HCEC 1CT (cell line): ENCODE results near the gene AUTS2.

Experiments
- DNase-seq: peaks from one replicate; pipeline ENCODE4 v3.0.0-alpha.2; 2017

Gene AUTS2

DNA sequence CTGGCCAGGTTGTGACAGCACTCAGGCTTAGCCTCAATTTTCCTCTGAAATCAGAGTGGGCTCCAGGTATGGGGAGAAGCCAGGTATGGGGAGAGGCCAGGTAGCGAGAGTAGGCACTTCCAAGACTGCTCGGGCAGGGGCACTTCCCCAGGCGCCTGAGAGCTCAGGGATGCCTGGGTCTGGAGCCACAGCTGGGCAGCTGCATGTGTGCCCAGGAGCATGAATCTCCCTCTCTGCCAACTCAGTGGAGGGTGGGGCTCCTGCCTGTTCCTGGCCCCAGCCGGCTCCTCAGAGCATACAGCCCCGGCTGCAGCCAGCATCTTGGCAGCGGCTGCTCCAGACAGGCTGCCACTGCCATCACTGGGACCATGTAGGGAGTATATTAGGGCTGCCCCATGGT, 313.9 kb downstream of the AUTS2 start:
- DNase-seq = no peak

DNA sequence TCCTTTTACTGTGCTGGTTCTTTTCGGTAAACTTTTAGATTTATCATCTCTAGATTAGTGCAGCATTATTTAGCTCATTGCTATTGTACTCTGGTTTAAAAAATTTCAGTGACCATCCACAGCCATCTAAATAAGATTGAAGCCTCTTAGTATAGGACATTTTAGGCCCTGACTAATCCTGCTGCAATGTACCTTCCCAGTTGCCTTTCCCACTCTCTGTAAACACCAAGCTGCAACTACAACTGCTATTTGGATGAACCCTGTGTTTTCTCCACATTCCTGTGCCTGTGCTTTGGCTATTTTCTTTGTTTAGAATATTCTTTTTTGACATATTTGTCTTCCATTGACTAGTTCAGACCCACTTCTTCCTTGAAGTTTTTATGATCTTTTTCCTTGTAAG, 314.6 kb downstream of the AUTS2 start:
- DNase-seq = no peak

DNA sequence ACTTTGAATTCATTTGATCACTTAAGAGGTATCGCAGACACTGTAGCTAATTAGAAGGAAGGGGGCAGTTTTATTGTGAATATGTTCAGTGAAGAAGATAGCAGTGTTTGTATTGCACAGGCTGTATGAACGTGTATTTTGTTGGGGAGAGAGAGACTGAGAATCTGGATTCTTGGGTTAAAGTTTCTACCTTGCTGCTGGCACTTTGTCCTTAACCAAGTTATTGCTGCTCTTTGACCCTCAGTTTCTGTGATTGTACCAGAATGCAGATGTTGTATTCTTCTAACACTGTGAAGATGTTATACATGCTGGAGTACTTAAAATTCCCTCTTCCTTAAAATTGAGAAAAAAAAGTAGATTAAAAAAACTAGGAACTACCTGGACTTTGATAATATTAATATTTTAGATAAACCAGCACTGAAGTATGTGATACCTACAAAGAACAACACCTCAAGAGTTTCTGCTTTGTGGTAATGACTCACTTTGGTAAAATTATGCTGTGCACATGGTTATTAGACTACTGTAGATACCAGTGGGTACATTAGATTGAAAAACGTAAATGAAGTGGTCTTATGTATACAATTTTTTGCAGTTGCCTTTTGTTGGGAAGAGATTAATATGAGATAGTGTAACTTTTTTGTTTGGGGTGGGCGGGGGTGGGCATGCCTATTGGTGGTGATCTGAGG, 321.3 kb downstream of the AUTS2 start:
- no peak for DNase-seq

DNA sequence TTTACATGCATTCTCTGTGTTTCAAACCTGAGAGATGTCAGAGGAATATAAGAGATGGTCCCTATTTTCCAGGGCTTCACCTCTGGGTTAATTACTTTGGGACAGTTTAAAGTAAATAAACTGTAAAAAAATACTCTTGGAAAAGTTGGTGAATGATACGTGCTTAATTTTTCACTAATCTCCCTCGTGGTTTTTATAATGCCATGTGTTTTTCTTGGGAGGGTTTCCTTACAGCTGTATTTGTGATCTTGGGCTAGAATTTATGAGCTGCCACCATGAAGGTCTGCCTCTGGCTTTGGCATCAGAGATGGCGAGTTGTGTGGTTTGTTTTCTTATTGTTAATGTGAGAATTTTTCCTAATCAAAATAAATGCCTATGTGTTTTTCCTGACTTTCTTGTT, 322.5 kb downstream of the AUTS2 start:
- DNase-seq = no peak

DNA sequence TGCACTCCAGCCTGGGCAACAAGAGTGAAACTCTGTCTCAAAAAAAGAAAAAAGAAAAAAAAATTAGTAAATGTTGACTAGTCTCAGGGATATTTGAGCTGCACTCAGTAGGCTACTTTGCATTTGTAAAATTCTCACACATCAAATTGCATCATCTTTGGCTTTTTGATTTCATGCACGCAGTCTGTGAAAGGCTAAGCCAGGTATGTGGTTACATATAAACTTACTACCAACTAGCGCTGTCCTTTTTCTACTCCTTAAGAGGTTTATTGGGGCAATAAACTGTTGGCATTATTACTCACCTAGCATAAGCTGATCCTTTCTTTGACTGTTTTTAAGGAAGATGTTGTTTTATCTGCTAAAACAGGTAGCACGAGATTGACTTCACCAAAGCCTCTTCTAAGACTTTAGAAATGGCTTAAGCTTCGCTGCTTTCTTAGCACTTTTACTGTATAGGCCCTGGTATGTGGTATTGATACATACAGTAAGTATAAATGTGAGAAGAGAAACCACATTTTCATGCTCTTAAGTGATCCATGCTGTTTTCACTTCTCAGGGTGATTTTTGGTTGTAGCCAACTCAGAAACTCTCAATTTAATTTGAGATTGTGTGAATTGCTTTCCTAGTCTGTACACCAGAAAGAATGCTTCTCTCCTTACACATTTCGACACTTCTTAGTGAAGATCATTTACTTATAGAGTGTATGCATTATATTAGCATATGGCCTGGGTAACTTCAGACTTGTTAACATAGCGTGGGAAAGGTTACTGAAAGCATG, 323.9 kb downstream of the AUTS2 start:
- no peak for DNase-seq

DNA sequence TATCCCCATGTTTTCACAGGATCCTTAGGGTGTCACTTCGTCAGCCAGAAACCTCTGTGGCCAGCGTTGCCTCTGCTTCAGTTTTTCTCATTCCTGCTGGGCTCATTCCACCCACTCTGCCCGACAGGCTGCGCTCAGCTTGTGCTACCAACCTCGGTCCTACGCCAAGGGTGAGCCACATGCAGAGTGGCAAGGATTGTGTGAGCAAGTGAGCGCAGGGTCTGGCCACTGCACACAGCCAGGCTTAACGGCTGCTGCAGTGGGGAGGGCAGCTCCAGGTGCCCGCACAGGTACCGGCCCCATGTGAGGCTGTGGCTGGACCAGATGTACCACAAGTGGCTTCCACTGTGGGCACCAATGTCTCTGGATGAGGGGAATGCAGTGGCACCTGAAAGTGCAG, 329.2 kb downstream of the AUTS2 start:
- DNase-seq = no peak

DNA sequence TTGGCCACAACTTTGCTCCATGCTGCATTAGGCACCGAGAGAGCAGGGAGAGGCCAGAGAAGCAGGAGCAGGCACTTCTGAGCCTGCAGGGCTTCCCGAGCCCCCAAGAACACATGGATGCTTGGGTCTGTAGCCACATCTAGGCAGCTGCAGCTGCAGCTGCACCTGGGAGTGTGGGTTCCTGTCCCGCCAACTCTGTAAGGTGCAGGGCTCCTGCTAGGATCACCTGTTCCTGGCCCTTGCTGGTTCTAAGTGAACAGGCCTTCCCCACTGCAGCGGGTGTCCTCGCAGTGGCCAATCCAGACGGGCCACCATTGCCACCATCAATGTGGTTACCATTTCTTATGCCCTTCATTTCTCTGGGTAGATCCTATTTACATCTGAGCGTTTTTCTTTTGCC, 330.3 kb downstream of the AUTS2 start:
- DNase-seq = no peak

DNA sequence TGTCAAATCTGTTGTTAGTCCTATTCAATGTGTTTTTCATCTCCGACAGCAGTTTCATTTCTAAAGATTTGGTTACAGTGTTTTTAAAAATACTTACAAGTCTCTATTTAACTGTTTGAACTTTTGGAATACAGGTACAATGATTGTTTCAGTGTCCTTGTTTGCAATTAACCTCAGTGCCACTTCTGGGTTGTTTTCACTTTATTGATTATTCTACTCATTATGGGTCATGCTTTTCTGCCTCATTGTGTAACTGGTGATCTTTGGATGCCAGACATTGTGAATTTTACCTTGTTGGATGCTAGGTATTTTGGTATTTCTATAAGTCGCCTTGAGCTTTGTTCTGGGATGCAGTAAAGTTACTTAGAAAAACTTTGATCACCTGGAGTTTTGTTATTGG, 331.3 kb downstream of the AUTS2 start:
- DNase-seq = no peak

DNA sequence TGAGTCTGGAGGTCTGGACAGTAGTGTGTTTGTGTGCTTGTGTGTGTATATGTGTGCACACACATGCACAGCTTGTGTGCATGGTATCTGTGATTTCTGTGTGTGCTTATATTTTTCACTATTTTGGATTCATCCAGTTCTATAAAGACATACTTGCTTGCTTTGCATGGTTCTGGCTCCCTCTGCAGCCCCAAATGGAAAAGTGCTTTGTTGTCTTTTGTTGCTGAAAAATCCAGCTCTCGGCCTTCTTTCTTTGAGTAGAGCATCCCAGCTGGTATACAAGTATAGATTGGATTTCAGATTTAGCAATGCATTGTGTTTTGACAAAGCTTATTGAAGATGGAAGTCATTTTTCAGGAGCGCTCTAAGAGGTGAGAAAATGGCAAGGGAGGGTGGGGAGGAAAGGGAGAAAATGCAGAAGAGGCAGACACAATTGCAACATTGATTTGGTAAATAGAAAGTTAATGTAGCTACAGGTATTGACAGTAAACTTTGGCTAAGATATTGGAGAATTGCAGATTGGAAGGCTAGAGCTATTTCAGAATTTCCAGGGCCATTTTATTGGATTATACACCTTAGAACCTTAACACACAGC, 333.9 kb downstream of the AUTS2 start:
- no peak for DNase-seq

DNA sequence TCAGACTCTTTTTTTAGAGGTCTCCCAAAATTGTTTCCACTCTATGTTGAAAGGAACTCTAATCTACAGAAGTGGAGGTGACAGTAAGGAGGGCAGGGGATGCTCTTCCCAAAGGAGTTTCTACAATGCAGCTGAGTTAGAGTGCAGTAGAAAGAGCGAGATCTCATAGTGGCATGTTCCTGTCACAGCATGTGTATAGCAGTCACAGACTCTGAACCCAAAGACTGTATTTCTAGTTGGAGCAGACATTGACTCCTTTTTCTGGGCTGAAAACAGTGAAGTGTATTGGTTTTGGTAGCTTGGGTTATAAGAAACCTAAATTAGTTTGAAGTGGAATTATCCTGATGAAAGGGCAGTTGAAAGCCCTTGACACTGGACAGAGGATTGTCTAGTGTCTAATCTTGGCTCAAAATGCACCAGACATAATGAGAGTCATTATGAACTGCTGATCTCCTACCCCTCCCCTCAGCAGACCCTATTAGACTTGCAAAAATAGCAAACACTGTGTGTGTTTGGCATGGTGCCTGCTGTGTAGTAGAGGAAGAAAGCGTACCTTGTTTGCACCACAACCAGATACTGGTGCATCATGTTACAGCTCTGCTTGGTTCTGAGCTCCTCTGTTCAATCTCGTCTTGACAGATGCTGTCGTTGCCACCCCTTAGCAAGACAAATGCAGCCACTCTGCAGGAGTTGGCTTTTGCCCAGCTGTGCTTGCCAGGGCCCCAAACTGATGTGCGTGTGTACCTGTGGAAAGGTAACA, 336.0 kb downstream of the AUTS2 start:
- DNase-seq = no peak

DNA sequence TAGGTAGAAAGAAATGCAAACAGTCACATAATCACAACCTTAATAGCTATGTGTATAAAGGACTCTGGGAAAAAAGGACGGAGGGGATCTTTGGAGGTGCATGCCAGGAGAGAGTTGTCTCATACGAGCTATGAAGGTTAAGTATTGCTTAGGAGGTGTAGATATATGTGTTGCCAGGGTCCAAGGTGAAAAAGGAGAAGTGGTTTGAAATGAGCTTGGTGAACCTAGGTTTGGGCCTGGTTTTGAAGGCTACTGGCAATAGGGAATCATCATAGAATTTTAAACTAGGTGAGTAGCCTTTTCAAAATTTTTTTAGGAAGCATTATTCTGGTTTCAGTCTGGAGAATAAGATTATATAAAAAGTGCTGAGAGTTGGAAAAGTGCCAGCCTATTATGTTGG, 336.8 kb downstream of the AUTS2 start:
- no peak for DNase-seq

DNA sequence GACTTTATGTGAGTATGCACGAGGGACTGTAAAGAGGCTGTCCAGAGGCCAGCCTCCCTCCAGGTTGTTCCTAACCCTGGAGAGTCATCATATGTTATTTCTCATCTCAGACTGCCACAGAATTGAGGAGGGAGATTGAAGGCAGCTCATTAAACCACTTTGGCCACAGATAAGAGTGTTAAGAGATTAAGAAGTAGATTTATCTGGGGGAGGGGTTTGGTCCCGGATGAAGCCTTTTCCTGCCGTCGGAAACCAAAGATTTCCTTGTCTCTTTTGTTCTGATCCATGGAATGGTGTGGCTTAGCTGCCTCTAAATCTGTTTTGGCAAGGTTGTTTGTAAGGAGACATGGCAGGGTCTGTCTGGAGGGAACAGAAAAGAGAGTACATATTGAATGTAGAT, 338.8 kb downstream of the AUTS2 start:
- no peak for DNase-seq

DNA sequence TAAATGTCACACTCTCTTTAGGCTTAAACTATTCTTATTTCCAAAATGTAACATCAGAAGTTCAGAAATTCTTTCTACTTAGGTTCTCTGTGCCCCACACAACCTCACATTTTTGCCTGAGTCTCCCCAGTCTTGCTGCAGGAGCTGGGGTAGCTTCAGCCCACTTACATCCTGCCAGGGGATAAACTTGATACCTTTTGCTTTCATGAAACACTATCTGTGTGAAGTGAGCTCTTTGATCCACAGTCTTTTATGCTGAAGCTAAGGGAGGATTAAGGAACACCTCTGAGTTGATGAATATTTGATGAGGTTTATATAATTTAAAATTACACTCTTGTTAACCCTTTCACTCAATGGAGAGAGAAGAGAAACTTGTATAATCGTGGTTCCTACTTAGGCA, 341.0 kb downstream of the AUTS2 start:
- DNase-seq = no peak

DNA sequence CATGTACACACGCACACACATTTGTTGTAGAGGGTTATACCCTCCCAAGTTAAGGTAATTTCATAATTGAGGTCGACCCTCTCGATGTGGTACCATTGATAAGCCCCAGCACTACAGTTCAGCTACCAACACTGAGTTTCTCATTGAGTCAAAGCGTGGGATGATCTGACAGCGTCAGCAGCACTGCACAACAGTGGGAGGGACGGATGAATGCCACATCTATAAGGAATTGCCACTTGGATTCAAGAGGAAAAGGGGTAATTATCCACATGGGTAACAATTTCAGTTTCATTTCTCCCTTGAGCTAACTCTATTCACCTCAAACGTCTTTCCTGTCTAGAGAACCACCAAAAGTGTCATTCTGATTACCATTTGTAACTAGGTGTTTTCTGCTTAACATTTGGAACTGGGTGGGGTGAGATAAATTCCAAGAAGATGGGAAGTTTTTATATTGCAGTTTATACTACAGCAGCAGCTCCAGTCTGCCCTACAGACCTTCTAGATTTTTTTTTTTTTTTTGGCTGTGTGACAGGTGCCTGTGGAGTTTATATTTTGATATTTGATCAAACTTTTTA, 342.9 kb downstream of the AUTS2 start:
- no peak for DNase-seq

DNA sequence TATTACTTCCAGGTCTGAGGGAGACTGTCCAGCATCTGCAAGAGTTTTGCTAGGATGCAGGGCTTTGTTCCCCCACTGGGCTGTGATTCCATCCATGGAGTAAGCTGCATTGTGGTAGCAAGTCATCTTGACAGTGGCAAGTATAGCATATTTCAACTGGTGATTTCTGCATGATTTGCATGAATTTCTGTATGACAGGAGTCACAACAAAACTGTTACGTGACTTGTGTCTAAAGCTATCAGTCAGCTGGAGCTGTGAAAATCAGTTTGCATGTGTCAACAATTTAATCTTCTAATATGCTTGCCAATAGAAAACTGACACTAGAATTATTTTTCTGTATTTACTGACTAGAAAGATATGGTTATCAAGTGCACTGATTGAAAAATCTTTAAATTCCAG, 344.3 kb downstream of the AUTS2 start:
- DNase-seq = no peak

DNA sequence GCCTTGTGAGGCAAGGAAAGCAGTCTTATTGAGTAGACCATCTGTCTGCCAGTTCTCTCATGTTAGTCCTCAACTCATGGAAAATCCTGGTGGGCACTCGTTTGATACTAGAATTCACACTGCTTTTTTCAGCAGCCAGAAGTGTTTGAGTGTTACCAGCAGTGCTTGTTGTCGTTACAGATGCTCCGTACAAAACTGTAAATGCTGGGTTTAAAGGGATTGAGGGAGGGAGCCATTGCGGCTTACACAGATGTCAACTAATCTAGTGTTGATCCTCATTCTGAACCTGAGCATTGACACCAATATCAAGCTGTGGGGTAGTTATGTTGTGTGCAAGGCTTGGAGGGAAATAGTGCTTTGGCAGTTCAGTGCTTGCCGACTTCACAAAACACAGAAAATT, 348.6 kb downstream of the AUTS2 start:
- DNase-seq = no peak

DNA sequence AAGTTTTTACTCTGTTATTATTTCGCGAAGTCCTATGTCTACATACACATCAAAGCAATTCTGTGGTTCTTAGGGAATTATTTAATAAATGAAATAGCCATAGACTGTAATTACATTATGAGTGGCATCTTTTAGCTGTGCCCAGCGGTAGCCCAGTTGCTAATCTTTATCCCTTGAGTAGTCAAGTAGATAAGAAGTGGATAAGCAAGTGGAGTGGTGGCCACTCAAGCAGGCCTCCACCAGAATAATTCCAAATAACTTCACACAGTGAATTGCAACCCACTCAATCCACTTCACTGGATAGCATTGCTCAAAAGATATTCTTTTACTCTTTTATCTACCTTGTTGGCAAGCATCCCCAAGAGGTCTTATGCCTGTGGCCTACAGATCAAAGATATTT, 349.7 kb downstream of the AUTS2 start:
- DNase-seq = no peak

DNA sequence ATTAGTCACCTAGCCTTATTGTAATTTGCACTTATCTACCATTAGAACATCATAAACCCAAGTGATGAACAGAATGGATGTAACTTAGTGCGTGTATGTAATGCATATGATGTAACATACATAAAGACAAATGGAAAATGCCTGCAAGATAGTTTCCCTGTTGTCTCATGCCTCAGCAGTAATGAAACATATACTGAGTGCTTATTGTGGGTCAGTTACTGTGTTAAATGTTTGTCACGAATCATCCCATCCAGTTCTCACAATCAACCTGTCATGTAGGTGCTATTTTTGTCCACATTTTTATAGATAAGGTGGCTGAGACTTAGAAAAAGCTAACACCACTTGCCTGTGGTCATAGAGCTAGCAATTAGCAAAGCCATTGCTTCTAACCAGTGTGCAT, 350.8 kb downstream of the AUTS2 start:
- DNase-seq = no peak

DNA sequence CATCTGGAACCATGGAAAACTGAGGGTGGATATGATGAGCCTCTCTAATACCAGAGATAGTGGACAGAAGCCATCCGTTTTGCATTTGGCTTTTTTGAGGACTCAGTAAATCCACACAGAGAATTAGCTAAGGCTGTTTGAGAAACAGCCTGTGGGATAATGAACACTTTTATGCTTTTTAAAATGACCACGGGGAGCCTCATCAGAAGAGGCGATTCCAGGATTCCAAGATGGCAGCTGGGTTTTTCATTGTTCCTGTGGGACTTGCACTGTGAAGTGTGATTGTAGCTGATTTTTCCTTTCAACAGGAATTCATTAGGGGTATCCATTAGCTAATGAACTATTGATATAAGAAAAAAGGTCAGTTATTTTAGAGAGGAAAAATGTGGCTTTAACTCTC, 353.2 kb downstream of the AUTS2 start:
- no peak for DNase-seq

DNA sequence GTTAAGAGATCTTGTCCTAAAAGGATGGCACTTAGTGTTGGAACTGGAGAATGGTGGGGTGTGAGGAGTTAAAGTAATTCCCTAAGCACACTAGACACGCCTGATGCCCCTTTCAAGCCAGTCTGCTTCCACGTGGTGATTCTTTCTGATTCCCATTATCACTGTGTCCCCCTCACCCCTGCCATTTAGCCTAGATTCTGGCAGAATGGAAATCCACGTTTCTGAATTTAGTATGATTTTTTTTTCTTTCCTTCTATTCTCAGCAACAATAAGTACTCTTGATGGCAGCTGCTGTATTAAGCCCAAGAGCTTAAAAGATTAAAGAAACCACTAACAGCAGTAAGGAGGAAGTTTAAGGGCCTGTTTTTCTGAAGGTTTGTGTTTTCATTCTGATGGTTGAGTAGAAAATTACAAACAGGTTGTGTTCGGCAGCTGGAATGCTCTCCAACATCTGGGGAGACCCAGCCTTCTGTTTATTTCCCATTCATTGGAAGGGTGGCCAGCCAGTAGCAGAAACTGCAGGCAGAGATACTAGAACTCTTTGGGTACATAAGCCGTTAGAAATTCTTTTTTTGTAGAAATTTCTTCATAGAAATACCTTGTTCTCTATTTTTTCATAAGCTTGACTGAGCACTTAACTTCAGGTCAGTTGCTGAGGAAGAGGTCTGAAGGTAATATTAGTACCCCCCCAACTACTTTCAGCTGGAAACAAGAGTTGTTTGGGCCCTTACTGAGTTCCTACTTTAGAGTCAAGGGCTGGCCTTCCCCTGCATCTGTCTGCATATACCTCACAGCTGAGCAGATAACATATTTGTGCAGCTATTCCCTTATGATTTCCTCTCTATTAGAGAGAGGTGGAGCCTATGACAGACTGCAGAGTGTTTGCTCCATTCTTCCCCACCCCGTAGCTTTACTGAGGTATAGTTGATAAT, 355.1 kb downstream of the AUTS2 start:
- no peak for DNase-seq

DNA sequence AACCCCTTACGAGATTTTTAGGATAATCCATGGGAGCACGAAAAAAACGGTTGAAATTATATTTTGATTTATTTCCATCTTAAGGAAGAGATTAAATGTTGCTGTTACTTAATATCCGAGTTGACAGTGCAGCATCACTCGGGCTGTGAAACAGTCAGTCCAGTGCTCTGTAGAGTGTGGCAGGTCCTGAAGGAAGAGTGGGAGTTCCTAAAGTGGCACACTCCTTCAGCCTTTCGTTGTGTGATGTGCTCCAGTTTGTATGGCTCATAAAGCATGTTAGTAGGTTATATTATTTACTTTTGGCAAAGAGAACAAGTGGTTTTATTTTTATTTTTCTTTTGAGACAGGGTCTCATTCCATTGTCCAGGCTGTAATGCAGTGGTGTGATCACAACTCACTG, 358.3 kb downstream of the AUTS2 start:
- DNase-seq = no peak

DNA sequence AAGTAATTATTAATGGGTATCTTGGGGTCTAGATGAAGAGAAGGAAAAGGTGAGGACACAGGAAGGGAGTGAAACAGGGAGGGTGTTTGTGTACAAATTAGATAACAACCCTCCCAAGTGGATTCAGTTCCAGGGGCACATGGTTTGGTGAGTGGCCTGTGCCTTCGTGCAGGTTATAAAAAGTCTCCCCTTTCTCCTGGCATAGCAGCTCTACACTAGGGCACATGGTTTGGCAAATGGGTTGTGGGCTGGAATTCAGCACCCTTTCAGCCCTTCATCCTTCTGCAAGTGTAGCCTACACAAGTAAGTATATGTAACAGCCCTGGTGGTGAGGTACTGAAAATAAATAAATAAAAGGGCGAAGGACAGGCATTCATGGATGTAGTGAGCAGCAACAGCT, 359.4 kb downstream of the AUTS2 start:
- no peak for DNase-seq
